Ishikawa (cell line): ENCODE results near the gene RAPGEF5.

Experiments
- CEBPB ChIP-seq: IDR thresholded peaks from 2 replicates; pipeline ENCODE4 v1.6.1; 2012
- CREB1 ChIP-seq: IDR thresholded peaks from 2 replicates; pipeline ENCODE4 v1.6.1; 2012; ENCODE audit warnings: low read depth
- EGR1 ChIP-seq: IDR thresholded peaks from 2 replicates; pipeline ENCODE4 v1.6.1; 2012
- EP300 ChIP-seq: IDR thresholded peaks from 2 replicates; pipeline ENCODE4 v1.6.1; 2012; ENCODE audit warnings: borderline replicate concordance
- FOXM1 ChIP-seq: IDR thresholded peaks from 2 replicates; pipeline ENCODE4 v1.6.1; 2012; ENCODE audit warnings: low read depth, borderline replicate concordance
- MAX ChIP-seq: IDR thresholded peaks from 2 replicates; pipeline ENCODE4 v1.6.1; 2012
- NFIC ChIP-seq: IDR thresholded peaks from 2 replicates; pipeline ENCODE4 v1.6.1; 2012
- RAD21 ChIP-seq: IDR thresholded peaks from 2 replicates; pipeline ENCODE4 v1.6.1; 2012; ENCODE audit warnings: low read depth
- TAF1 ChIP-seq: IDR thresholded peaks from 2 replicates; pipeline ENCODE4 v1.6.1; 2012; ENCODE audit warnings: low read depth, mild to moderate bottlenecking
- TCF12 ChIP-seq: IDR thresholded peaks from 2 replicates; pipeline ENCODE4 v1.6.1; 2012; ENCODE audit warnings: low read depth
- TEAD4 ChIP-seq: IDR thresholded peaks from 2 replicates; pipeline ENCODE4 v1.6.1; 2012
- YY1 ChIP-seq: IDR thresholded peaks from 2 replicates; pipeline ENCODE4 v1.6.1; 2012; ENCODE audit warnings: low read depth
- ZBTB7A ChIP-seq: IDR thresholded peaks from 2 replicates; pipeline ENCODE4 v1.6.1; 2012; ENCODE audit warnings: low read depth
- TF ChIP-seq, protein P1 (sequence below): IDR thresholded peaks from 2 replicates; pipeline ENCODE4 v1.6.1; 2012
- TF ChIP-seq, protein P2 (sequence below): IDR thresholded peaks from 2 replicates; pipeline ENCODE4 v1.6.1; 2012; ENCODE audit warnings: low read depth, mild to moderate bottlenecking

Gene RAPGEF5

GRCh38 chr7:22192801-22193200 is 164.2 kb downstream of the RAPGEF5 start:
- TF ChIP-seq, protein P1, sequence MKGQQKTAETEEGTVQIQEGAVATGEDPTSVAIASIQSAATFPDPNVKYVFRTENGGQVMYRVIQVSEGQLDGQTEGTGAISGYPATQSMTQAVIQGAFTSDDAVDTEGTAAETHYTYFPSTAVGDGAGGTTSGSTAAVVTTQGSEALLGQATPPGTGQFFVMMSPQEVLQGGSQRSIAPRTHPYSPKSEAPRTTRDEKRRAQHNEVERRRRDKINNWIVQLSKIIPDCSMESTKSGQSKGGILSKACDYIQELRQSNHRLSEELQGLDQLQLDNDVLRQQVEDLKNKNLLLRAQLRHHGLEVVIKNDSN, result no peak
- no peak for TF ChIP-seq TCF12
- no peak for TF ChIP-seq NFIC
- TF ChIP-seq TEAD4, result no peak
- TF ChIP-seq, protein P2, sequence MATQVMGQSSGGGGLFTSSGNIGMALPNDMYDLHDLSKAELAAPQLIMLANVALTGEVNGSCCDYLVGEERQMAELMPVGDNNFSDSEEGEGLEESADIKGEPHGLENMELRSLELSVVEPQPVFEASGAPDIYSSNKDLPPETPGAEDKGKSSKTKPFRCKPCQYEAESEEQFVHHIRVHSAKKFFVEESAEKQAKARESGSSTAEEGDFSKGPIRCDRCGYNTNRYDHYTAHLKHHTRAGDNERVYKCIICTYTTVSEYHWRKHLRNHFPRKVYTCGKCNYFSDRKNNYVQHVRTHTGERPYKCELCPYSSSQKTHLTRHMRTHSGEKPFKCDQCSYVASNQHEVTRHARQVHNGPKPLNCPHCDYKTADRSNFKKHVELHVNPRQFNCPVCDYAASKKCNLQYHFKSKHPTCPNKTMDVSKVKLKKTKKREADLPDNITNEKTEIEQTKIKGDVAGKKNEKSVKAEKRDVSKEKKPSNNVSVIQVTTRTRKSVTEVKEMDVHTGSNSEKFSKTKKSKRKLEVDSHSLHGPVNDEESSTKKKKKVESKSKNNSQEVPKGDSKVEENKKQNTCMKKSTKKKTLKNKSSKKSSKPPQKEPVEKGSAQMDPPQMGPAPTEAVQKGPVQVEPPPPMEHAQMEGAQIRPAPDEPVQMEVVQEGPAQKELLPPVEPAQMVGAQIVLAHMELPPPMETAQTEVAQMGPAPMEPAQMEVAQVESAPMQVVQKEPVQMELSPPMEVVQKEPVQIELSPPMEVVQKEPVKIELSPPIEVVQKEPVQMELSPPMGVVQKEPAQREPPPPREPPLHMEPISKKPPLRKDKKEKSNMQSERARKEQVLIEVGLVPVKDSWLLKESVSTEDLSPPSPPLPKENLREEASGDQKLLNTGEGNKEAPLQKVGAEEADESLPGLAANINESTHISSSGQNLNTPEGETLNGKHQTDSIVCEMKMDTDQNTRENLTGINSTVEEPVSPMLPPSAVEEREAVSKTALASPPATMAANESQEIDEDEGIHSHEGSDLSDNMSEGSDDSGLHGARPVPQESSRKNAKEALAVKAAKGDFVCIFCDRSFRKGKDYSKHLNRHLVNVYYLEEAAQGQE, result no peak
- TF ChIP-seq EGR1, result no peak
- TF ChIP-seq YY1, result no peak
- TF ChIP-seq ZBTB7A, result no peak
- TF ChIP-seq CEBPB, result no peak
- TF ChIP-seq EP300, result no peak
- no peak for TF ChIP-seq CREB1
- TF ChIP-seq MAX, result no peak
- no peak for TF ChIP-seq RAD21
- no peak for TF ChIP-seq TAF1
- TF ChIP-seq FOXM1, result no peak

DNA sequence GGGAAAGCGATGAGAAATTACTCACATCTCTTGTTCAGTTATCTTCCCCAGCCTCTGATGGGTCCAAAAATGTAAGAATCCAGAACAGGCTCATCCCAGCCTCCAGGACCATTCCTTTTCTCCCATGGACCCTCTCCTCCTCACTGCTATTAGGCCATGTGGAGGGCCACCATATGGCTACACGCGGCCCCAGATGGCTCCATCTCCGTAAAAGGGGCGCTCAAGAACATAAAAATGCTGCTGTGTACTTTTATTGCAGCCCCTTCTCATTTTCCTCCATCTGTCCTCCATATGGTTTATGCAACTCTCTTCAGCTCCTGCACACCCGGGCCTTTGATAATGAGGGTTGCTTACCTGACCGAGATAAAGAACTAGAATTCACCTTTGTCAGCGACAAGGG is 166.2 kb downstream of the RAPGEF5 start:
- TF ChIP-seq FOXM1, result no peak
- no peak for TF ChIP-seq NFIC

DNA sequence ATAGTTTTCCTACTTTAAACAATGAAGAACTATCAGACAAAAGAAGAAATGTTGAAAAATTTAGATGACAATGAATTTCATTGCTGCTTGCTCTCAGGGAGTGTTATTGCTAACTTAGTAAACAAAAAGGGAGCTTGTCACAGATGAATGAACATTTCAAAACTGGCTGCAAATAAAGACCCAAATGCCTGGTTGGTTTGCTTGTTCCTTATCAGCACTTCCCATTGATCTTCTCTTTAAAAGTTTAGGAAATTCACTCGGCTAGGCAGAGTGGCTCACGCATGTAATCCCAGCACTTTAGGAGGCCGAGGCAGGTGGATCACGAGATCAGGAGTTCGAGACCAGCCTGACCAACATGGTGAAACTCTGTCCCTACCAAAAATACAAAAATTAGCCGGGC is 167.2 kb downstream of the RAPGEF5 start:
- TF ChIP-seq CREB1 (no peak), MAX (no peak), TEAD4 (no peak)
- TF ChIP-seq, protein P1, result no peak

DNA sequence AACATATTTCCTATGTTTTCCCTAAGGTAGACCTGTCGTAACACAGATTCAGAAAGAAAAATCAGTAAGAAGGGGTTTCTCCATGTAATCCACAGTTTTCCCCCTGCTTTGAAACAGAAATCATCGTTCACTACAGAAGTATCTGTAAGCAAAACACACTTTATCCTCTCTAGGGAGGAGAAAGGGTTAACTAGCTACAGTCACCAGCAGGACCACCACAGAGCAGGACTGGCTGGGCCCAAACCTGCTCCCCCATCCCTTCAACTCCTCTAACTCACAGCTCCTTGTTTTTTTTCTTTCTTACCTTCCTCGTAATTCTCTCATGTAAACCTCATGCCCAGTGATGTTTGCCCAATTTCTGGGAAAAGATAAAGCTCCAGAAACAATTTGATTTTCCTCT is 167.7 kb downstream of the RAPGEF5 start:
- TF ChIP-seq RAD21 (no peak), ZBTB7A (no peak), TCF12 (no peak), EGR1 (no peak), FOXM1 (no peak), EP300 (no peak), TEAD4 (no peak), YY1 (no peak), CREB1 (no peak), NFIC (no peak), CEBPB (no peak), MAX (no peak), TAF1 (no peak)
- TF ChIP-seq, protein P1, result no peak
- TF ChIP-seq, protein P2, result no peak

- TF ChIP-seq CREB1, result no peak
- no peak for TF ChIP-seq ZBTB7A
- TF ChIP-seq, protein P2, result no peak
- no peak for TF ChIP-seq EGR1
- TF ChIP-seq EP300, result no peak
- TF ChIP-seq RAD21, result no peak
- no peak for TF ChIP-seq TEAD4
- TF ChIP-seq TCF12, result no peak
- TF ChIP-seq, protein P1, result no peak
These were observed 169.1 kb downstream of the RAPGEF5 start for GRCh38 chr7:22187691-22188348.
